Calu3 (cell line): Measurements from ENCODE around the gene EDDM13. TPM values are rescaled to one million over a fixed set of nuclear protein-coding genes. Genes with fewer than 3 reads are reported as not detected.
"Not testable (repeated sequence)": the region's sequence is repeated elsewhere in the genome, so short reads cannot be mapped to it uniquely, and the experiment has no call there.

Experiments used
- BruUV-seq: library from RNA; stranded (reverse); fragments of 400-500 nt; replicated peaks from 2 replicates; lab custom pipeline; 2021; lab: Mats Ljungman, UMichigan
- CTCF ChIA-PET: fragments of 300-600 bp; sonication (Branson Sonifier 250); formaldehyde crosslinking; loops from one replicate; lab custom pipeline; 2022; ENCODE audit warnings: antibody characterized with exemption; lab: Charles Lee
- DNase-seq: peaks from one replicate; pipeline ENCODE4 v3.0.0; 2022
- H3K27ac Mint-ChIP-seq: one replicate; pipeline ENCODE4 v1.8.0; 2022; ENCODE audit warnings: mixed read lengths; ENCODE audit not compliant: unreplicated experiment
- H3K27me3 Mint-ChIP-seq: one replicate; pipeline ENCODE4 v1.8.0; 2022; ENCODE audit warnings: mixed read lengths; ENCODE audit not compliant: unreplicated experiment
- H3K36me3 Mint-ChIP-seq: one replicate; pipeline ENCODE4 v1.8.0; 2022; ENCODE audit warnings: mild to moderate bottlenecking, moderate library complexity, mixed read lengths; ENCODE audit not compliant: insufficient read depth, unreplicated experiment
- H3K4me1 Mint-ChIP-seq: one replicate; pipeline ENCODE4 v1.8.0; 2022; ENCODE audit warnings: mild to moderate bottlenecking, low read depth, mixed read lengths; ENCODE audit not compliant: unreplicated experiment
- H3K4me3 Mint-ChIP-seq: one replicate; pipeline ENCODE4 v1.8.0; 2022; ENCODE audit warnings: mild to moderate bottlenecking, low read depth, moderate library complexity, mixed read lengths; ENCODE audit not compliant: unreplicated experiment
- H3K9me3 Mint-ChIP-seq: one replicate; pipeline ENCODE4 v1.8.0; 2022; ENCODE audit warnings: low read depth, mixed read lengths; ENCODE audit not compliant: unreplicated experiment
- intact Hi-C: fragments of 100-400 bp; cut with micrococcal nuclease; formaldehyde crosslinking; loops from one replicate; pipeline ENCODE4 v1.10.0; 2022; ENCODE audit not compliant: unreplicated experiment
- total RNA-seq: library from RNA; stranded (reverse); gene quantifications from 2 replicates; pipeline ENCODE4 v1.2.3, GENCODE V29; 2022
- TF ChIP-seq, protein P1 (sequence below): fragments of 200-600 bp; IDR thresholded peaks from one replicate; pipeline ENCODE4 v1.8.0; 2022; ENCODE audit warnings: antibody characterized with exemption; ENCODE audit not compliant: unreplicated experiment

The EDDM13 gene
- total RNA-seq, 1 experiment from 2014 or later: not detected

DNA sequence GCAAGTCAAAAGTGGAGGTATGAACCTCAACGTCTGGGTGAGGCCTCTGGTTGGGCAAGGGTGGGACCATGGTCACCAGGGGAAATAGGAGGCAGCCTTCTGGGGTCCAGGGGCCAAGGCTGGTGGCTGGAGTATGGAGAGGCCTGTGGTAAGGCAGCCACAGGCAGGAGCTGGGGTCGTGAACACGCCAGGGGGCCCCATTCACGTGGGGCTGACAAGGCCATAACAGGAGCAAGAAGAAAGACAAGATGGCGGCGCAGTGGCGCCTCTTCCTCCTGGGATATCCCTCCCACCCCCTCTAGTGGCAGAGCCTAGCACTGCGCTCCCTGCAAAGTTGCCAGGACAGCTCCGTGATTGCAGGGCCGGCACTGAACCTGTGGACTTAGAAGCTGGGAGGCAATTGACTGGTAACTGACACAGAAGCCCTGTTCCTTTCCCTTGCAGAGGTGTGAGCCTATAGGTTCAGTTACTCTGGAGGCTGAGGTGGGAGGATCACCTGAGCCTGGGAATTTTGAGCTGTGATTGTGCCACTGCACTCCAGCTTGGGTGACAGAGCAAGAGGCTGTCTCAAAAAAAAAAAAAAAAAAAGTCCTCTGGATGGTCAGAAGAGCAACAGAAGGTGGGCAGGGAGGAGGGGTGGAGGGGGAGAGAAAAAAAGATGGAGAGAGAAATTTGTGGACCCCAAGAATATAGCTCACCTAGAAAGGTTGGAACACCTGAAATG is 19.7 kb upstream of the EDDM13 start:
- BruUV-seq: no TSS peak
- Mint-ChIP-seq H3K36me3 (no peaks in the 10 kb centered on the region), H3K4me3 (no peak overlapping the region), H3K4me1 (no peaks in the 10 kb centered on the region), H3K27me3 (no peaks in the 10 kb centered on the region), H3K27ac (peak overlapping the region; percentile 39), H3K9me3 (no peaks in the 10 kb centered on the region)
- intact Hi-C loops: loop anchor here (1.0 to 5.0 kb wide), 4 partner anchors 59 to 186 kb away; partner anchors contain the start of gene ZSCAN5A
- TF ChIP-seq, protein P1, sequence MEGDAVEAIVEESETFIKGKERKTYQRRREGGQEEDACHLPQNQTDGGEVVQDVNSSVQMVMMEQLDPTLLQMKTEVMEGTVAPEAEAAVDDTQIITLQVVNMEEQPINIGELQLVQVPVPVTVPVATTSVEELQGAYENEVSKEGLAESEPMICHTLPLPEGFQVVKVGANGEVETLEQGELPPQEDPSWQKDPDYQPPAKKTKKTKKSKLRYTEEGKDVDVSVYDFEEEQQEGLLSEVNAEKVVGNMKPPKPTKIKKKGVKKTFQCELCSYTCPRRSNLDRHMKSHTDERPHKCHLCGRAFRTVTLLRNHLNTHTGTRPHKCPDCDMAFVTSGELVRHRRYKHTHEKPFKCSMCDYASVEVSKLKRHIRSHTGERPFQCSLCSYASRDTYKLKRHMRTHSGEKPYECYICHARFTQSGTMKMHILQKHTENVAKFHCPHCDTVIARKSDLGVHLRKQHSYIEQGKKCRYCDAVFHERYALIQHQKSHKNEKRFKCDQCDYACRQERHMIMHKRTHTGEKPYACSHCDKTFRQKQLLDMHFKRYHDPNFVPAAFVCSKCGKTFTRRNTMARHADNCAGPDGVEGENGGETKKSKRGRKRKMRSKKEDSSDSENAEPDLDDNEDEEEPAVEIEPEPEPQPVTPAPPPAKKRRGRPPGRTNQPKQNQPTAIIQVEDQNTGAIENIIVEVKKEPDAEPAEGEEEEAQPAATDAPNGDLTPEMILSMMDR: peak; percentile 88
- CTCF ChIA-PET: interaction anchor here (0.5 to 4.0 kb wide), 19 partner anchors 14 to 621 kb away, joined by 3 to 190 read pairs (median 5); partner anchors contain the start of gene ZSCAN5A
- peak; percentile 91 for DNase-seq

DNA sequence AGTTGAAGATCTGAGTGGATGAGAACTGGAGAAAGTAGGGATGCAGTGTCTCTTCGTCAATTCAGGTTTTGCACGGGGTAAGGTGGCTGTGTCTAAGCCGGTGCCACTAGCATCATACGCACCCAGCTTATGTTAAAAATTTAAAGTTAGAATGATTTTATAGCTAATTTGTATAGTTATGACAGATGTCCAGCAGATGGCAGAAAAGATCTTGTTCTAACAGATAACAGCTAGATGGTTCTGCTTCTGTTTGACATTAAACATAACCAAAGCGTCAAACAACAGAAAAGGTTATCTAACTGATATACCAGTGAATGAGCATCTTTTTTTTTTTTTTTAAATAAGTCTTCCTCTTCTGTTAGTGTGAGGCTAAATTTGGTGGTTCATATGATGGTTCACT is 18.8 kb upstream of the EDDM13 start:
- CTCF ChIA-PET: interaction anchor here (0.6 to 4.0 kb wide), 15 partner anchors 11 to 849 kb away, joined by 3 to 190 read pairs (median 7); partner anchors contain the start of gene ZSCAN5A

DNA sequence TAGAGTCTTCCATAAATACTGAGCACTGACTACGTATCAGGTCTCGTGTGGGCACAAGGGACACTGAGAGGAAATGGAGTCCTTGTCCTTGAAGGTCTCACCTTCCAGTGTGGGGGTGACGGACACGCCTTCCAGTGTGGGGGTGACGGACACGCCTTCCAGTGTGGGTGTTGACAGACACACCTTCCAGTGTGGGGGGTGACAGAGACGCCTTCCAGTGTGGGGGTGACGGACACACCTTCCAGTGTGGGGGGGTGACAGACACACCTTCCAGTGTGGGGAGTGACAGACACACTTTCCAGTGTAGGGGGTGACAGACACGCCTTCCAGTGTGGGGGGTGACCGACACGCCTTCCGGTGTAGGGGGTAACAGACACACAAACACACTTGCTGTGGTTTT is 14.3 kb upstream of the EDDM13 start:
- BruUV-seq: no TSS peak
- H3K9me3 Mint-ChIP-seq: no peaks in the 10 kb centered on the region
- no peak overlapping the region for H3K4me3 Mint-ChIP-seq
- TF ChIP-seq, protein P1: no peak
- no peaks in the 10 kb centered on the region for H3K36me3 Mint-ChIP-seq
- no peaks in the 10 kb centered on the region for H3K27me3 Mint-ChIP-seq
- intact Hi-C loops: no loop called here
- CTCF ChIA-PET: interaction anchor here (2.4 kb wide), 1 partner anchor 75 kb away, joined by 6 read pairs; no protein-coding TSS in a partner anchor
- H3K4me1 Mint-ChIP-seq: no peaks in the 10 kb centered on the region
- DNase-seq: no peak
- no peak overlapping the region for H3K27ac Mint-ChIP-seq

More for the DNA sequence above, 18.8 kb upstream of the EDDM13 start:
- Mint-ChIP-seq H3K27ac (no peak overlapping the region), H3K4me1 (no peaks in the 10 kb centered on the region), H3K9me3 (no peaks in the 10 kb centered on the region), H3K4me3 (no peak overlapping the region), H3K36me3 (no peaks in the 10 kb centered on the region), H3K27me3 (no peaks in the 10 kb centered on the region)
- intact Hi-C loops: loop anchor here (1.0 to 5.0 kb wide), 4 partner anchors 59 to 187 kb away; partner anchors contain the start of gene ZSCAN5A
- TF ChIP-seq, protein P1: peak; percentile 29
- BruUV-seq: no TSS peak
- peak; percentile 9 for DNase-seq

DNA sequence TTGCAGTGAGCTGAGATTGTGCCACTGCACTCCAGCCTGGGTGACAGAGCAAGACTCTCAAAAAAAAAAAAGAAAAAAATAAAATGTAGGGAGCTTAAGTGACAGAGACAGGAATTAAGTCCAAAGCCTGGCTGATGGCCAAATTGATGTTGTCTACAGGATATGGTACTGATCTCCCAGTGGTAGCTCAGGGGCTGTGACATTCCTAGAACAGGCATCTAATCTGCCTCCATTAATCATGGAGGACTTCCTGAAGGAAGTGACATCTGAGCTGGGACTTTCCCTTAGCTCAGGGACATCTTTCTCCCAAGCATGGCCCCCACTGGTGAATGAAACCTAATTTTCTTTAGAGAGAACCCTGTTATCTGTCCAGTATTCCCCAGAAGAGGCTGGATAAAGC is 11.4 kb upstream of the EDDM13 start:
- Mint-ChIP-seq H3K27ac (no peak overlapping the region), H3K36me3 (no peaks in the 10 kb centered on the region), H3K9me3 (no peaks in the 10 kb centered on the region), H3K4me3 (no peak overlapping the region), H3K27me3 (no peaks in the 10 kb centered on the region), H3K4me1 (no peaks in the 10 kb centered on the region)
- TF ChIP-seq, protein P1: no peak
- intact Hi-C loops: no loop called here
- BruUV-seq: no TSS peak
- no peak for DNase-seq
- CTCF ChIA-PET: interaction anchor here (1.1 kb wide), 1 partner anchor 195 kb away, joined by 3 read pairs; no protein-coding TSS in a partner anchor

DNA sequence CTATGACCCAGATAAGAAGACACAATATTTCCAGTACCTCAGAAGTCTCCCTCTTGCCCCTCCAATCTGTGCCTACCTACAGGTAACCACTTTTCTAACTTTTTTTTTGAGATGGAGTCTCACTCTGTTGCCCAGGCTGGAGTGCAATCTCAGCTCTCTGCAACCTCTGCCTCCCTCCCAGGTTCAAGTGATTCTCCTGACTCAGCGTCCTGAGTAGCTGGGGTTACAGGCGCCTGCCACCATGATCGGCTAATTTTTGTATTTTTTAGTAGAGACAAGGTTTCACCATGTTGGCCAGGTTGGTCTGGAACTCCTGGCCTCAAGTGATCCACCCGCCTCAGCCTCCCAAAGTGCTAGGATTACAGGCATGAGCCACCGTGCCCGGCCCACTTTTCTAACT is 10.6 kb upstream of the EDDM13 start:
- BruUV-seq, H3K9me3 Mint-ChIP-seq, H3K27ac Mint-ChIP-seq, H3K4me1 Mint-ChIP-seq, H3K27me3 Mint-ChIP-seq, DNase-seq, H3K36me3 Mint-ChIP-seq, intact Hi-C loops, H3K4me3 Mint-ChIP-seq: not testable (repeated sequence)
- CTCF ChIA-PET: interaction anchor here (1.1 kb wide), 1 partner anchor 196 kb away, joined by 3 read pairs; no protein-coding TSS in a partner anchor
